ENCODE data around the gene UBXN11. TPM values are rescaled to one million over a fixed set of nuclear protein-coding genes. Genes with fewer than 3 reads are reported as not detected.
"Not testable (repeated sequence)": the region's sequence is repeated elsewhere in the genome, so short reads cannot be mapped to it uniquely, and the experiment has no call there.

The UBXN11 gene
- total RNA-seq, 4 donors from 2014 or later = 7.4 to 36.5 (median 13.4) TPM

DNA sequence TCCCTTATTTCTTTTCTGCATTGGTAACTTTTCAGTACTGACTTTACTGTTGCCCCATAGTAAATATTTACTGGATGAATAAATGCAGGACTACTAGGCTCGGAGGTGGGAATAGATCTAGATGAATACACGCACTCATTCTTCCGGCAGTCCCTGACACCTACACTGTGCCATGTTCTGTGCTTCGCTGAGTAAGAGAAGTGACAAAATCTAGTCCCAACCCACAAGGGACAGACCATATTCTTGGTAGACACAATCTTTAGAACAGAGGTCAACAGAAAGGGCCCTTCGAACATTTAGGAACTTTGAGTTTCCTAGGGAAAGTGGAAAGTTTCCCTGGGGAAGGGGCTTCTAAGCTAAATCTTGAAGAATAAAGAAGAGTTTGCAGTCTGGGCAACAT is 8.1 kb upstream of the UBXN11 start:
- no peak for TF ChIP-seq POLR2A (IDR thresholded peaks at IDR 0.05)
- TF ChIP-seq CTCF (IDR thresholded peaks at IDR 0.05) = no peak
- intact Hi-C loops (cut with DNase I; ENCODE audit: low total_unique reads) = no loop called here
- H3K9me3 ChIP-seq = no peaks in the 10 kb centered on the region

DNA sequence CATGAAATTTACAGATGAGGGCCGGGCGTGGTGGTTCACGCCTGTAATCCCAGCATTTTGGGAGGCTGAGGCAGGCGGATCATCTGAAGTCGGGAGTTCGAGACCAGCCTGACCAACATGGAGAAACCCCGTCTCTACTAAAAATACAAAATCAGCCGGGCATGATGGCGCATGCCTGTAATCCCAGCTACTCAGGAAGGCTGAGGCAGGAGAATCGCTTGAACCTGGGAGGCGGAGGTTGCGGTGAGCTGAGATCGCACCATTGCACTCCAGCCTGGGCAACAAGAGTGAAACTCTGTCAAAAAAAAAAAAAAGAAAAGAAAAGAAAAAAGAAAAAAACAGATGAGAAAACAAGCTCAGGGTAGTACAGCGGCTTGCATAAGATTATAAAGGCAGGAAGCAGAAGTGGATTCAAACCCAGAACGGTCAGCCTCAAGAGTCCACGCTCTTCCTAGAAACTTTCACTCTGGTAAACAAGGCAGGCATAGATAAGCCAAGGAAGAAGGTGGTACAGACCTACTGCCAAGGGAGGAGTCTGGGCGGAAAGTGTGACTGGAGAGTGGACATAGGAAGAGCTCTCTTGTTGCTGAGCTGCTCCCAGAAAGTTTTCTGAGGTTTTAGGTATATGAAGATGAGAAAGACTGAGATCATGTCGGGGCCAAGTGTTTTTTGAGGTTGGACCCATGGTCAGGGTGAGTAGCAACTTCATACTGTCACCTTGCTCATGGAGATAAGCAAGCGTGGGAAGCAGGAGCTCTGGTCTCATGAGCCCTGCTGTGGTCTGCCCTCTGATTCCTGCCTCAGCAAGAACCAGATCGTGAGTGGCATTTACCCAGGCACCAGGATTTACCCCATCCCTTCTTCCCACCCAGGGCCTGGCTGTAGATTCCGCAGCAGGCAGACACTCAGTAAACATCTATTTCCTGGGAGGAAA is 1.8 kb upstream of the UBXN11 start:
- not testable (repeated sequence) for H3K27ac ChIP-seq

More for the DNA sequence above, 8.1 kb upstream of the UBXN11 start:
- Histone ChIP-seq H3K4me1 (no peaks in the 10 kb centered on the region), H3K27me3 (no peaks in the 10 kb centered on the region), H3K27ac (no peak overlapping the region), H3K36me3 (no peaks in the 10 kb centered on the region), H3K4me3 (no peak overlapping the region)
- DNase-seq = no peak

GRCh38 chr1:26307363-26307781 is 936 bp upstream of the UBXN11 start:
- intact Hi-C loops (cut with DNase I; ENCODE audit: low total_unique reads) = no loop called here
- Histone ChIP-seq H3K27ac (no peak overlapping the region), H3K27me3 (no peaks in the 10 kb centered on the region), H3K9me3 (no peaks in the 10 kb centered on the region), H3K4me1 (no peaks in the 10 kb centered on the region), H3K36me3 (no peaks in the 10 kb centered on the region), H3K4me3 (no peak overlapping the region)
- no peak for DNase-seq
- TF ChIP-seq POLR2A (IDR thresholded peaks at IDR 0.05) (no peak), CTCF (IDR thresholded peaks at IDR 0.05) (no peak)

More for the DNA sequence above, 1.8 kb upstream of the UBXN11 start:
- H3K27me3 ChIP-seq; H3K36me3 ChIP-seq; intact Hi-C loops (cut with DNase I; ENCODE audit: low total_unique reads); H3K9me3 ChIP-seq; H3K4me3 ChIP-seq; H3K4me1 ChIP-seq; DNase-seq: not testable (repeated sequence)

DNA sequence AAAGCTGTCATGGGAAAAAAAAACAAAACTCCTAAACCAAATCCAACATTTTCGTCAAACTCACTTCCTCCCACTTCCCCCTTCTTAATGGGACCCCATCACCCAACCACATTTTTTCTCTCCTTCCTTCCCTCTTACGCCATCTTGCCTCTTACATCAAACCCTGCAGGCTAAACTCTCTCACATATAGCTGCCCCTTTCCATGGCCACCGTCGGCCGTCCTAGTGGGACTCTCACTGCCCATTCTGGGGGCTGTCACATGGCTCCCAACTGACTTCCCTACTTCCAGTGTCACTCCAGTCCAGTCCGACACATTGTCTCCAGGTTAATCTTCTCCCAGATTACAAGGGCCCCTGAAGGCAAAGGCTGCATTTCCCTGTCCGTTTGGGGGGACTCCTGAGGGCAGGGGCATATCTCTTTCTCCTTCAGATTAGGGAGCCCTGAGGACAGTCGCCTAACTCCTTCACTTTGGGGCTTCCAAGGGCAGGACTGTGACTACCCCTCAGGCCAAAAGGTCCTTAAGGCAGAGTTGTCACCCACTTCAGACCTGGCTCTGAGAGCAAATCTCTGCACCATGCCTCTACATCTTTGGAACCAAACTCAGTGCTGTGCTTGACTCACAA is 658 bp downstream of the UBXN11 start:
- H3K27ac ChIP-seq = peak overlapping the region in 1 of 2 donors; percentile 43
- no peak for TF ChIP-seq POLR2A (IDR thresholded peaks at IDR 0.05)
- H3K4me1 ChIP-seq = no peaks in the 10 kb centered on the region
- no peak for DNase-seq
- H3K27me3 ChIP-seq = no peaks in the 10 kb centered on the region
- H3K36me3 ChIP-seq = no peaks in the 10 kb centered on the region
- peak overlapping the region; percentile 63 to 64 for H3K4me3 ChIP-seq
- no peaks in the 10 kb centered on the region for H3K9me3 ChIP-seq
- intact Hi-C loops (cut with DNase I; ENCODE audit: low total_unique reads) = no loop called here

GRCh38 chr1:26302733-26303405 is 3.6 kb downstream of the UBXN11 start:
- no peaks in the 10 kb centered on the region for H3K36me3 ChIP-seq
- no peaks in the 10 kb centered on the region for H3K4me1 ChIP-seq
- no peaks in the 10 kb centered on the region for H3K9me3 ChIP-seq
- TF ChIP-seq POLR2A (IDR thresholded peaks at IDR 0.05) (no peak), CTCF (IDR thresholded peaks at IDR 0.05) (no peak)
- H3K27me3 ChIP-seq = no peaks in the 10 kb centered on the region
- no peak for DNase-seq
- no peak overlapping the region for H3K4me3 ChIP-seq
- intact Hi-C loops (cut with DNase I; ENCODE audit: low total_unique reads) = no loop called here
- no peak overlapping the region for H3K27ac ChIP-seq
